GM18502 (cell line): ENCODE measurements around the gene ZNF333.

Experiments used
- ATAC-seq: cut with Tn5 transposase; IDR thresholded peaks from one replicate; pipeline ENCODE4 v1.9.1; 2021; ENCODE audit warnings: mild to moderate bottlenecking; ENCODE audit not compliant: unreplicated experiment, poor library complexity

The ZNF333 gene

DNA sequence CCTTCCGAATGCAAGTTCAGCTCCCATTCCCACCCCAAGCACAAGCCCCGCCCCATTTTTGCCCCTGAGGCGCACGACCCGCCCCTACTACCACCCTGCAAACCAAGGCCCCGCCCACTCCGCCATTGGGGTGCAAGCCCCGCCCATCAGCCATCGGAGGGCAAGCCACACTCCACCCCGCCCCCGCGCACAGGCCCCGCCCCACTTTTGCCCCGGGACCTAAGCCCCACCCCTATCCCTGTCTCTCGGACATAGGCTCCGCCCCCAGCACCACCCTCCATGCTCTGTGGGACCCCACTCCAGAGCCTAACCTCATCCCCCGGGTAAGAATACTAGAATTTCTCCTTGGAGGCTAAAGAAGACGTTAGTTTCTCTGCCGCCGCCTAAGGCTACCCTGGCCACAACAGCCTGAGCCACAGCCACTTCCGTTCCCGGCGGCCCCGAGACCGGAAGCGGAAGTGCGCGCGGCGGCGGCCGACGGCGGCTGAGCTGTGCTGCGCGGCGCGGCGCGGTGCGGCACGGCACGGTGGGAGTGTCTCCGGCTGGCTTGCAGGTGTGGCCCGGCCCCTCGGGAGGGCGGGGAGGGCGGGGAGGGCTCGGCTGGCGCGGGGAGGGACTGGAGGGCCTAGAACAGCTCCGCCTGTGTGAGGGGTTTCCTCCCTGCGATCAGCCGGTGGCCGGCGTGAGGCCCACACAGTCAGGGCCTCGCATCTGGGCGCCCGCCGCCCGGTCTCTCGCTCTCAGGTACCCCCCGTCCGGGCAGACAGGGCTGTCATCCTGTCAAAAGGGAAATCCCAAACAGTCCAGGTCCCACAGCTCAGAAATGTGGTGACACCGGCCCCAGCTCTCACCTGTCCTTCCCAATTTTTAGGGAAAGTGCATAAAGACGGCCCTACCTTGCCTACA, at the start of gene ZNF333:
TSS of gene ZNF333 (plus strand) at position 451 of the 906 bp plus-strand sequence. CDS start 3,444 bp downstream, outside the sequence.
- peak; percentile 91 for ATAC-seq

DNA sequence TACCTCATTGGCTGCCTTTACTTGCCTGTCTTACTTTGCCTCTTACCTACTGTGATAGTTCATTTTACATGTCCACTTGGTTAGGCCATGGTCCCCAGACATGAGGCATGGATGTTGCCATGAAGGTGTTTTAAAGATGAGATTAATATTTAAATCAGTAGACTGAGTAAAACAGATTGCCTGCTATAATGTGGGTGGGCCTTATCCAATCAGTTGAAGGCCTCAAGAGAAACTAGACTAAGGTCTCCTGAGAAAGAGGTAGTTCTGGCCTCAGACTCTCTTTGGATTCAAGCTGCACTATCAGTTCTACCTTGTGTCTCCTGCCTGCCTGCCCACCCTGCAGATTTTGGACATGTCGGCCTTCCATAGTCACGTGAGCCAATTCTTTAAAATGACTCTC, 41.3 kb upstream of the ZNF333 start:
- no peak for ATAC-seq

DNA sequence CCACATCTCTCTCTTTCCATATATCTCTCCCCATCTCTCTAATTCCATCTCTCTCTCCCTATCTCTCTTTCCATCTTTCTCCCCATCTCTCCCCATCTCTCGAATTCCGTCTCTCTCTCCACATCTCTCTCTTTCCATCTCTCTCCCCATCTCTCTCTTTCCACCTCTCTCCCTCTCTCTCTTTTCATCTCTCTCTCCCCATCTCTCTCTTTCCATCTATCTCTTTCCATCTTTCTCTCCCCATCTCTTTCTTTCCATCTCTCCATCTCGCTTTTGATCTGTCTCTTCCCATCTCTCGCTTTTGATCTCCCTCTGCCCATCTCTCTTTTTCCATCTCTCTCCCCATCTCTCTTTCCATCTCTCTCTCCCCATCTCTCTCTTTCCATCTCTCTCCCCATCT, 40.8 kb upstream of the ZNF333 start:
- ATAC-seq, result no peak

DNA sequence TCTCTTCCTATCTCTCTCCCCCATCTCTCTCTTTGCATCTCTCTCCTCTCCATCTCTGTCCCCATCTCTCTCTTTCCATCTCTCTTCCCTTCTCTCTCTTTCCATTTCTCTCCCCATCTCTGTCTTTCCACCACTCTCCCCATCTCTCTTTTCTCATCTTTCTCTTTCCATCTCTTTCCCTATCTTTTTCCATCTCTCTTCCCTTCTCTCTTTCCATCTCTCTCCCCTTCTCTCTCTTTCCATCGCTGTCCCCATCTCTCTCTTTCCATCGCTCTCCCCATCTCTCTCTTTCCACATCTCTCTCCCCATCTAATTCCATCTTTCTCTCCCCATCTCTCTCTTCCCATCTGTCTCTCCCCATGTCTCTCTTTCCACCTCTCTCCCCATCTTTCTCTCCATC, 39.7 kb upstream of the ZNF333 start:
- ATAC-seq, result no peak

DNA sequence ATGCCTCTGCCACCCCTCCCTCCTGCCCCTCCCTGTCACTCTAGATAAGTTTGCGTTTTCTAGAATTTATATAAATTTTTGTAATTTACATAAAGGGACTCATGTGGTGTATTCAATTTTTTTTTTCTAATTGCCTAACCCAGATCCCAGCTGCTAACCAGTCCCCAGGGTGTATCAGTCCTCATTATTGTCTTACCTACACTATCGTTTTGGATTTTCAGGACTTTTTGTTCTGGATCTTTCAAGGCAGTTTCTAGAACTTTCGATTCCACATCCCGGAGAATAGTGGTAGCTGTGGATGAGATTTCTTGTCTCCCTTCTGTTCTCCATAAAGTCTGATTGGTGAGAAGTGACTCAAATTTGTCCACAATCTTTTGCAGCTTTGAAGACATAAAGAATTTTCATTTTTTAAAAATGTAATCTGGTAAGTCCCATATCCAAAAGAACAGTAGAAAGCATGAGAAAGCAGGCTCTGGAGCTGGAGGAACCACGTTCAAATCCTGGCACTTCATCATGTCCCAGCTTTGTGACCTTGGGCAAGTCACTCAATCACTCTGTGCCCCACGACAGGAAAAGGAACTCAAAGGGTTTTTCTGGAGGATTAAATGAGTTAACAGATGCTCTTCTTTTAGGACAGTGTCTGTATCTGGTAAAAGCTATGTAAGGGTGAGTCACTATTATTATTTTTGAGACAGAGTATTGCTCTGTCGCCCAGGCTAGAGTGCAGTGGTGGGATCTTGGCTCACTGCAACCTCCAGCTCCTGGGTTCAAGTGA, 34.9 kb upstream of the ZNF333 start:
- ATAC-seq, result no peak

DNA sequence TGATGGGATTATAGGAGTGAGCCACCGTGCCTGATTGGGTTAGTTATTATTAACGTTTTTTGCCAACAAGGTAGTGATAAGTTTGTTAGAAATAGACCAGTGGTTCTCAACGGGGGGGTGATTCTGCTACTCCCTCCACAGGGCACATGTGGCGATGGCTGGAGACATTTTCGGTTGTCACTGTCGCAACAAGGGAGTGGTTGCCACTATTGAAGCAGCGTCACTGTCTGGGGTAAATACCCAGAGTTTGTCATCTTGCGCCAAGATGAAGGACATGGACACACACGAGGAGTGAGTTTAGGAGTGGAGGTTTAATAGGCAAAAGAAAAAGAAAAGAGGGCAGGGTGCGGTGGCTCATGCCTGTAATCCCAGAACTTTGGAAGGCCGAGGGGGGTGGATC, 34.1 kb upstream of the ZNF333 start:
- ATAC-seq, result no peak

DNA sequence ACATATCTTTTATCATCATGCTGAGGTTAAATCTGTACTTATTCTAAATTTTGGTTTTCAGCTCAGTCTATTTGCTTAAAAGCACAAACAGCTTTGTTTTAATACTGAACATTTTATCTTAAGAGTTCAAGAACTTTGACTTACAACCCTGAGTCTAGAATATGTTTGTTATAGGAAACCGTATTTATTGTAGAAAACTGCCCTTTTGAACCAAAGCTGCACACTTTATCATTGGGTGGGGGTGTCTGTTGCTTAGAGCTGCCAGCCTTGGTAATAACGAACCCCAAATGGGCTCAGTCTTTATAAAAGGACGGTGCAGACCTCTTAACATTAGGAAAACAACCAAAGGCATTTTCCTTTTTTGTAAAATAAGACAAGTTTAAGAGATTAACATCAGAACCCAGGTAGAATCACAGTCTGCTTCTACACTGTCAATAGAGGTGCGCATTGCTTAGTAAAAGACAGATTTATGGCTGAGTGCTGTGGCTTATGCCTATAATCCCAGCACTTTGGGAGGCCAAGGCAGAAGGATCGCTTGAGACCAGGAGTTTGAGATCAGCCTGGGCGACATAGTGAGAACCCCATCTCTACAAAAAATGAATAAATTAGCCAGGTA, 29.9 kb upstream of the ZNF333 start:
- ATAC-seq, result no peak

DNA sequence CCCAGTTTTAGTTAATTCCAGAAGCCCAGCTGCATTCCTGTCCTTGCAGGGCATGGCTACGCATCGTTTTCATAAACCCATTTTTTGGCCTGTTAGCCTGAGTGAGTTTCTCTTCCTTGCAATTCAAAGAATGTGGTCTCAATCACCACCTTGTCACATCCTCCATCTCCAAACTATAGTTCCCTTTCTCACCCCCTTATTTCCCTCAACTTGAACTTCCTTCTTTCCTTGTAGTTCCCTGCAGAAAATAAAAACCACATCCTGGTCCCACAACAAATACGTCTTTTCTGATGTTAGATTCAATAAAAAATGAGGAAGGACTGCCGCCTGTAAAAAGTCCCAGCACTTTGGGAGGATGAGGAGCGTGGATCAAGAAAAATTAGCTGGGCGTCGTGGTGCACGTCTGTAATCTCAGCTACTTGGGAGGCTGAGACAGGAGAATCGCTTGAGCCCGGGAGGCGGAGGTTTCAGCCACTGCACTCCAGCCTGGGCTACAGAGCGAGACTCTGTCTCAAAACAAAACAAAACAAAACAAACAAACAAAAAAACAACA, 28.4 kb upstream of the ZNF333 start:
- ATAC-seq, result no peak

DNA sequence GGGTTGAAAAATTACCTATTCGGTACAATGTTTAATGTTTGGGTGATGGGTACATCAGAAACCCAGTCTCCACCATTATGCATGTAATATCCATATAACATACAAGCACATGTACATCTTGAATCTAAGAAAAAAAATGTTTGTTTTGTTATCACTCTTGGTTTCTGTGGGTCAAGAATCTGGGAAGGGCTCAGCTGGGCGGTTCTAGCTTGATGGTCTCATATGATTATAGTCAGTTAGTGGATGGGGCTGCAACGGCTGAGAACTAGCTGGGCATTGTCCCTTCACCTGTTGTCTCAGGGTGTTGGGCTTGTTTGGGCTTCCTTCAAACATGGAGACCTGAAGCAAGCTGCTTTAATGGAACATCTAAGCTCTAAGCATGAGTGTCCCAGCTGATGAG, 19.9 kb upstream of the ZNF333 start:
- no peak for ATAC-seq

DNA sequence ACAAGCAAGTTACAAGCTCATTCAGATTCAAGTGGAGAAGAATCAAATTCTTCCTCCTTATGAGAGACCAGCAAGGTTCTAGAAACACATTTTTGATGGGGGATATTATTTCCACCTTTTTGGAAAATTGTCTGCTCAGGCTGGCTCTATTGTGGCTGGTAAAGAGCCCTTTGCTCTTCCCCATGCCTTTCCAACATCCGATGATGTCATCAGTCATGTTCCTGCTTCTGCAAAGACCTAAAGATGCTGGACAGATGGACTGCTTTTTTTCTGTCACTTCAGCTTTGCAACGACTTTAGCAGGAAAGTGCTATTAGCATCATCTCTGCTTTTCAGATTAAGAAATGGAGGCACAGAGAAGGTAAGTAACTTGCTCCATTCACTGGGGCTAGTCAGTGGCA, 19.4 kb upstream of the ZNF333 start:
- ATAC-seq, result no peak

DNA sequence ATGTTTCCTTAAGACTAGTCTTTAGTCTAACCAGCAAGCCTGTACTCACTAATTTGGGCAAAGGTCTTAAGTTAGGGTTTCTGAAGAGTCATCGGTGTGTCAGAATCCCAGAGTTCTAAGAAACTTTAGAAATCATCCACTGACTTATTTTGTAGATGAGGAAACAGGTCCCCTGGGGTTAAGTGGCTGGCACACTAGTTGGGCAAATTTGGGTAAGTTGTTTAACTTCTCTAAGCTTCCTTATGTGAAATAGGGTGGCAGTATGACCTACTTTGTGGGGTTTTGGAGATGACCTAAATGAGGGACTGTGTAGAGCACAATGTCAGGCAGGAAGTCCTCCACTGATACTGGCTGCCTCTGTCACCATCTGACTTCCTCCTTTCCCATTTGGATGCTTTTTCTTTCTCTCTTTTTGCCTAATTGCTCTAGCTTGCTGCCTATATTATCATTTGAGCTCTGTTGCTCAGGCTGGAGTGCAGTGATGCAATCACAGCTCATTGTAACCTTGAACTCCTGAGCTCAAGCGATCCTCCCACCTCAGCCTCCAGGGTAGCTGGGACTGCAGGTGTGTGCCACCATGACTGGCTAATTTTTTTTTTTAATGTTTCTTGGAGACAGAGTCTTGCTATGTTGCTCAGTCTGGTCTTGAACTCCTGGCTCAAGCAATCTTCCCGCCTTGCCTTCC, 17.5 kb upstream of the ZNF333 start:
- no peak for ATAC-seq

DNA sequence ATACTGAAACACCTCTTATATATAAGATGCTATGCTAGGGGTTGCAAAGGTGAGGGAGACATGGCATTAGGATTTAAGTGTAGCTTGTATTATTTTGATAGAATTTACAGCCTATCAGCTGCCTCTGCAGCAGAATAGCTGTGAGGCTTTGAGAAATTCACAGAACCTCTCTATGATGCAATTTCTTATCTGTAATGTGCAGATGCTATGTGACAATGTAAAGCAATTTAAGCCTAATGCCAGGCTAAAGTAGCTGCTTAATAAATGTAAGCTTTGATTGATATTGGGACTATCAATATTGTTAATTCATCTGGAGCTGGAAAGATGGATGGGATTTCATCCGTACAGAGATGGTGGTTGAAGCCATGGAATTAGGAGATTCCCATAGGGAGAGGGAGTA, 16.8 kb upstream of the ZNF333 start:
- ATAC-seq, result no peak

DNA sequence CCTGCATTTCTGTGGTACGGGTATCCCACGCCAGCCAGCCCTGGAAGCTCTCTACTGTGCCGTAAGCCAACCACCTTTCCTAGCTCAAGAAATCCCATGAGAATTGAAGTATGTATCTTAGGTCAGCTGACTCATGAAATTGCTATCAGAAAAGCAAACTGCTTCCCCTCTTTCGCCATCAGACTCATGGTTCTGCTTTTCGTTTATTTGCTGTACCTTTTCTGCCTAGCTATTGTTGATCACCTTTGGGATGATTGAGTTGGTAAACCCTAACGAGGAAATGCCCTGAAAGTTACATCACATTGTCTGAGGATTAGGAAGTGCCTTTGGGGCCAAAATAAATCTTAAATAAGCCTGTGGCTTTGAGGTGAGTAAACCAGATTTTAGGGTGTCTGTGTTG, 15.1 kb upstream of the ZNF333 start, which contains the start of gene ADGRE3:
TSS of gene ADGRE3 (minus strand) at position 81 of the 400 bp plus-strand sequence. CDS start at position 7, 74 bp downstream.
- ATAC-seq, result no peak

DNA sequence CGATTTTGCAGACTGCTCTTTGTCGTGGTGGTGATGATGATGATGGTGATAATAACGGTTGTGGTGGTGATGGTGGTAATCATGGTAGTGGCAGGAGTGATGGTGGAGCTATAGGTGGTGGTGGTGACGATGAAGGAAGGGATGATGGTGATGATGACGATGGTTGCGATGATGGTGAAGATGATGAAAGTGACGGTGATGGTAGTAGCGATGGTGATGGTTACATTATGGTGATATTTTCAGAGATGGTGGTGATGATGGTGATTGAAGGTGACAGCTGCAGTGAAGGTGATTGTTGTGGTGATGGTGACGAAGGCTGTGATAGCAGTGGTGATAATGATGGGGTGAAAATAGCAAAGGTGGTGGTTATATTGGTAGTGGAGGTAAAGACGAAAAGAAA, 13.1 kb upstream of the ZNF333 start:
- ATAC-seq, result no peak

DNA sequence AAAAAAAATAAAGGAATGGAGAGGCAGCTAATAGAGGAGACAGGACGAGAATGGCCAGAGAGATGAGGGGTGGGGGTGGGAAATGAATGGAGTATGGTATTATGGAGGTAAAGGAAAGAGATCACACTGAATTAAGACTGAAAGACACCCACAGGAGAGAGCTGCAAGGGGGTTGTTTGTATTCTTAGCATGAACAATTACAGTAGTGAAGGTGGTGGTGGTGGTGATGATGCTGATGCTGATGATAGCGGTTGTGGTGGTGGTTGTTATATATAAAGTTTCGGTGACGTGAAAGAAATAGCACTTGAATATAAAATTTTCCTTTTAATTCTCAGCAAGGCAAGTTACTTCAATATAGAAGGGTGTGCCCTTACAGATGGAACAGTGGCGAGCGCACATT, 12.4 kb upstream of the ZNF333 start:
- ATAC-seq, result no peak

DNA sequence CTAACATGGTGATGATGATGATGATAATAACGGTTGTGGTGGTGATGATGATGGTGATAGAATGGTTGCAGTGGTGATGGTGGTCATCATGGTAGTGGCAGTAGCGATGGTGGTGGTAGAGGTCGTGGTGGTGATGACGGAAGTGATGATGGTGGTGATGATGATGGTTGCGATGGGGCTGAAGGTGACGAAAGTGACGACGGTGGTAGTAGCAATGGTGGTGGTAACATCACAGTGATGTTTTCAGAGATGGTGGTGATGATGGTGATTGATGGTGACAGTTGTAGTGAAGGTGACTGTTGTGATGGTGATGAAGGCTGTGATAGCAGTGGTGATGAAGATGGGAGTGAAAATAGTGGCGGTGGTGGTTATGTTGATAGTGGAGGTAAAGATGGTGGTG, 11.6 kb upstream of the ZNF333 start:
- no peak for ATAC-seq

DNA sequence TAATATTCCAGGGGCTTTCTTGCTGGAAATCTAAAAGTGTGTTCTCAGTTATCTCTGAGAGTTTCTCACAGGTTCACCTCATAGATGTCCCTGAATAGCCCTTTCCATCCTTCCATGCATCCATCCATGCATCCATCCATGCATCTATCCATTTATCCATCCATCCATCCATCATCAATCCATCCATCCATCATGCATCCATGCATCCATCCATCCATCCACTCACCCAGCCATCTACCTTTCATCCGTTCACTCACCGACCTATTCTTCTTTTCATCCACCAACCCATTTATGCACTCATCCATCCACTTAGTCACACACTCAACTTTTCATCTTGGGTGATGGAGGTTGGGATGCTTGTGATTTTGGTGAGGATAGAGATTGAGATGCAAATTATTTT, 7.8 kb upstream of the ZNF333 start:
- ATAC-seq, result no peak

DNA sequence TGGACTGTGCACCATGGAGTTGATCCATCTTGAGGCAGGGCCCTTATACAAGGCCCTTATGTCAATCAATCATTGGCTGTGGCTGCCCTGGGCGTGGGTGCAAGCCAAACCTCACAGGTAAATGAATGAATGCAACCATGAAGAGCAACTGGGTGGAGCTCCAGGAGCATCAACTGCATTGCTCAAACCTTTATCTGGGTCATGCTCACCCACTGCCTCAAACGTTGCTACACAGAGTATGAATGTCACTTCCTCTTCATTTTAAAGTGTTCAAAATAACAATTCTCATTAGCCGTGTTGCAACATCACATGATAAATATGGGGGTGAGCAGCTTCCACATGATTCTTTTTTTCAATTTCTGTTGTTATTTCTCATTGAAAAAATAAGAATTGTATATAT, 6.4 kb upstream of the ZNF333 start:
- ATAC-seq, result no peak

DNA sequence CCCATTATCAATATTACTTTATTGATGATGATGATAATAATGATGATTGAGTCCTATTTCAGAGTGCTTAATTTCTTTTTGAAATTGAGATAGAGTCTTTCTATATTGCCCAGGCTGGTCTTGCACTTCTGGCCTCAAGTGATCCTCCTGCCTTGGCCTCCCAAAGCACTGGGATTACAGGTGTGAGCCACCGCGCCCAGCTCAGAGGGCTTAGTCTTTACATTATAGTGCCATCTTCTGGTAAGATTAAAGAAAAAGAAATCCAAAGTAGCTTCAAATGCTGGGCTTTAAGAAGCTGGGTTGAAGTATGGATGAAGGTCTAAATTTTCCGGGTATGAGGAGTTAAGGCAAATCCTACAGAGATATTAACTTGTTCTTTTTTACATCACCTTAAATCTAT, 3.4 kb upstream of the ZNF333 start:
- no peak for ATAC-seq

DNA sequence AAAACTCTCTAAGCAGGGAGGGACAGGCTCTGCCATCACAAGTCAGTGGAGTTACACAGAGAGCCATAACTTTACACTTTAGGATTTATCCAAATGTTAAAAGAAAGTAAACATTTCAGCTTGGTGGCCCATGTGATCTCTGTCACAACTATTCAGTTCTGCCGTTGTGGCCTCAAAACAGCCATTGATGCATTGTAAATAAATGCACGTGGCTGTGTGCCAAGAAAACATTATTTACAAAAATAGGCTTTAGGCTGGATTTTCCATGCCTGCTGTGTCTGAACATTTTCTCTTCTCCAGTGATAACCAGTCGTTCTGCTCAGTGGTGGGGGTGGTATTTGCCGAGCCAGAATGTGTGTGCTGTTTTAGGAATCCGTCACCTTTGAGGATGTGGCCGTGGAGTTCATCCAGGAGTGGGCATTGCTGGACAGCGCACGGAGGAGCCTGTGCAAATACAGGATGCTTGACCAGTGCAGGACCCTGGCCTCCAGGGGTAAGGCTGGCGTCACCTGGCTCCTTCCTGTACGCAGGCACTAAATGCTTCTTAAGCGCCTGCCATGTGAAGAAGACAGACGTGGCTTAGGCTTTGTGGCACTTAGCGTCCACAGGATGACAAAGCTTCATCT, 4.9 kb downstream of the ZNF333 start:
- no peak for ATAC-seq
